IPS DF 6.9 (cell line): ENCODE measurements around the gene KLHL3.

ENCODE experiments used
- DNase-seq: peaks from one replicate; pipeline ENCODE4 v3.0.0-alpha.2; 2013; ENCODE audit warnings: low read depth, low spot score
- H3K27ac ChIP-seq: one replicate; pipeline ENCODE4 v1.5.1; 2013; ENCODE audit warnings: low read length, control low read depth
- H3K27me3 ChIP-seq: 2 replicates; pipeline ENCODE4 v1.6.1; 2013; ENCODE audit warnings: mild to moderate bottlenecking, low read length; ENCODE audit not compliant: control insufficient read depth, insufficient read depth
- H3K36me3 ChIP-seq: 2 replicates; pipeline ENCODE4 v1.6.1; 2013; ENCODE audit warnings: low read length; ENCODE audit not compliant: control insufficient read depth, insufficient read depth
- H3K4me1 ChIP-seq: 2 replicates; pipeline ENCODE4 v1.6.1; 2013; ENCODE audit warnings: low read length; ENCODE audit not compliant: control insufficient read depth, insufficient read depth
- H3K4me3 ChIP-seq: 2 replicates; pipeline ENCODE4 v1.5.1; 2013; ENCODE audit warnings: mild to moderate bottlenecking, low read length
- H3K9me3 ChIP-seq: 2 replicates; pipeline ENCODE4 v1.6.1; 2013; ENCODE audit warnings: low read length, inconsistent platforms; ENCODE audit not compliant: control insufficient read depth, insufficient read depth
- WGBS: extraction: QIAGEN DNeasy Blood & Tissue Kit; methylation state at CpG from one replicate; pipeline ENCODE4 v1.1.7; 2013; ENCODE audit warnings: mixed read lengths, missing lambda C conversion rate; ENCODE audit not compliant: insufficient read length, insufficient coverage; 5-methylcytosine and 5-hydroxymethylcytosine counted together

KLHL3 gene

DNA sequence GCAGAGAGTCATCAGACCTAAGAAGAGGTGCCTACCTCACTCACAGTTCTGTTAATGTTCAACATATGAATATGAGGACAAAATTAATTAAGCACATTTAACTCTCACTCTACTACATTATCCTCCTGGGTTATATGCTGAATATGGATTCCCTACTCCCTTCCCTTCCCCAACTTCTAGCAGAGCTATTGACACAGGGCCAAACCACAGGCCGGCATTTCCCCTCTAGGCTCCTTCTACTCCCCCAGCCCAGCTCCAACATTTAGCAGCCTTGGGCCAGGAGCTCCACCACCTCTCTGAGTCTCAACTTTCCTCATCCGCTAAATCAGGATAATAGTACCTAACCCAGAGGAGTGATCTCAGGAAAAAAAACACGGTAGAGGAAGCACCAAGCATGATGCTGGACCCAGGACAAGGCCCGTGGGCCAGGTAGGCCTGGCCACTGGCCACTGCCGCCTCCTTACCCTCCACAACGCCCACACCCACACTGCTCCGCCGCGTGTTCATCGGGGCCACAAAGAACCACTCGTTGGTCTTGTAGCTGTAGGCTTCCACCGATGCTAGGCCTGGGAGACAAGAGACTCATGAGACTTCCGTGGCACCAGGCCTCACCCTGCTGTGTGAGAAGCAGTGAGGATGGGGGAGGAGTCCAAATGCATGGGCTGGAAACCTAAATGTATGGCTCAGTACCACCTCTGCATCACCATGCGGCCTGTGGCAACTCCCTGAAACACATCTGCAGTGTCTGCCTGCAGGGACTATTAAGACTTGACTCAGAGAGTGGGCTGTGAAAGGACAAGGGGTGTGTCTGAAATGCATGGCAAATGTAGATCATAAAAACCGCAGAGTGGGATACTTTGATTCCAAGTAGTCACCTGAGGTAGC, 98.8 kb downstream of the KLHL3 start:
- H3K9me3 ChIP-seq: no peaks in the 10 kb centered on the region; the same call in 1 of the 2 replicates
- WGBS: no CpG with 5 or more reads among the region's 15 CpGs
- DNase-seq: no peak
- H3K27ac ChIP-seq: no peak overlapping the region
- H3K4me1 ChIP-seq: no peaks in the 10 kb centered on the region
- H3K4me3 ChIP-seq: no peak overlapping the region
- no peaks in the 10 kb centered on the region for H3K27me3 ChIP-seq
- H3K36me3 ChIP-seq: no peaks in the 10 kb centered on the region

DNA sequence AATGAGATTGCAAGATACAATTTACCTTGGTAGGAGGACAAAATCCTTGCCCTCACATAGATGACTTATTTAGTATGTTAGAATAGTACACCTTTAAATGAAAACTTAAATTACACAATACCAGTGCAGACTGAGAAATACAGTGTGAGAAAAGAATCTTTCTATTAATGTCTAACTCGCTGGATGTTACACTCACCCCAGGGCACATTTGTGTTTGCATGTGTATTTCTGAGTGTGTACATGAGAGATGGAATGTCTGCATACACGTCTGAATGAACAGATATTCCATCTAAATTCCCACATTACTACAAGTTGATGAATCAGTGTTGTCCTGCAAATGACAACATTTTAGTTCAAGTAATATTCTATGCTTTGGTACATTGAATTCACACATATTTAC, 99.8 kb downstream of the KLHL3 start:
- no peaks in the 10 kb centered on the region for H3K4me1 ChIP-seq
- no CpG with 5 or more reads among the region's 2 CpGs for WGBS
- no peaks in the 10 kb centered on the region for H3K36me3 ChIP-seq
- no peak overlapping the region for H3K4me3 ChIP-seq
- no peaks in the 10 kb centered on the region for H3K27me3 ChIP-seq
- H3K27ac ChIP-seq: no peak overlapping the region
- no peak for DNase-seq
- H3K9me3 ChIP-seq: no peaks in the 10 kb centered on the region; the same call in 1 of the 2 replicates

DNA sequence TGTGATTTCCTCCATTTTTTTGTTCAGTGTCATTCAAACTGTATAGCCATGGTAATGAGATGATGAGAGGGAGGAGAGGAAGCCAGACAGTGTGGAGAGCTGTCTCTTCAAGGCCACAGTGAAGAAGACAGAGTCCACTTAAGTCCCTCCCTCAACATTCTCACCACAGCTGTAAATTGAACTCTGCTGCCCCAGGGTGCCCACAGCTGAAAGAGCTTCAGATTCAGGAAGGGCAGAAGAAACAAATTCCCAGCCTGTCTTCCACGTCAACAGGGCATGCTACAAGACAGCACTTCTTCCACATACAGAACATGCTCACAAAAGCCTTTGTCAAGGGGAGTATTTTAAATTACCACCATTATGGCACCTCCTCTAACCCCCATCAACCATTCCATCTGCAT, 100.4 kb downstream of the KLHL3 start:
- no peak overlapping the region for H3K27ac ChIP-seq
- WGBS: no CpG with 5 or more reads among the region's 1 CpG
- DNase-seq: no peak
- no peaks in the 10 kb centered on the region for H3K4me1 ChIP-seq
- no peaks in the 10 kb centered on the region for H3K27me3 ChIP-seq
- H3K36me3 ChIP-seq: no peaks in the 10 kb centered on the region
- H3K4me3 ChIP-seq: no peak overlapping the region
- H3K9me3 ChIP-seq: no peaks in the 10 kb centered on the region; the same call in 1 of the 2 replicates

DNA sequence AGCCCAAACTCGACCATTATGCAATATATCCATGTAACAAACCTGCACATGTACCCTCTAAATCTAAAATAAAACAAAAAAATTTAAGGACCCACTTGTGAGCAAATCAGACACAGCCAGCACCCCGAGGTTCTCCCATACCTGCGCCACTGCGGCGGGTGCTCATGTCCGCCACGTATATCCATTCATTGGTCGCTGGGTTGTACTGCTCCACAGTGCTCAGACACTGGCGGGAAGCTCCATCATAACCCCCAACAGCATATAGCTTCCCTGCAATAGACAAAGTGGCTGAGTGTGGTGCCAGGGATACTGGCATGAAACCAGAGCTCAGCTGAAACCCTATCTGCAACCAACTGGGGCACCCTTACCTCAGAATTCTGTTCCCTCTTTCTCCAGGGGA, 102.0 kb downstream of the KLHL3 start:
- no peaks in the 10 kb centered on the region for H3K36me3 ChIP-seq
- H3K27me3 ChIP-seq: no peaks in the 10 kb centered on the region
- H3K4me3 ChIP-seq: no peak overlapping the region
- no peak overlapping the region for H3K27ac ChIP-seq
- DNase-seq: no peak
- 0 out of 2 replicates have a peak, but pooled peaks cover 1% of the 10 kb centered on the region for H3K4me1 ChIP-seq
- H3K9me3 ChIP-seq: no peaks in the 10 kb centered on the region; the same call in 1 of the 2 replicates
- WGBS: no CpG with 5 or more reads among the region's 9 CpGs

DNA sequence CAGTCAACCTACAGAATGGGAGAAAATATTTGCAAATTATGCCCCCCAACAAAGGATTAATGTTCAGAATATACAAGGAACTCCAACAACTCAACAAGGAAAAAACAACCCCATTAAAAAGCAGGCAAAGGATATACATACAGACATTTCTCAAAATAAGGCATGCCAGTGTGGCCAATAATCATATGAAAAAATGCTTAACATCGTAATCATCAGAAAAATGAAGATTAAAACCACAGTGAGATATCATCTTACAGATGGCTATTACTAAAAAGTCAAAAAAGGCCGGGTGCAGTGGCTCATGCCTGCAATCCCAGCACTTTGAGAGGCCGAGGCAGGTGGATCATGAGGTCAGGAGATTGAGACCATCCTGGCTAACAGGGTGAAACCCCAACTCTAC, 103.2 kb downstream of the KLHL3 start:
- H3K36me3 ChIP-seq: no peaks in the 10 kb centered on the region
- no peak overlapping the region for H3K27ac ChIP-seq
- WGBS: no CpG with 5 or more reads among the region's 3 CpGs

DNA sequence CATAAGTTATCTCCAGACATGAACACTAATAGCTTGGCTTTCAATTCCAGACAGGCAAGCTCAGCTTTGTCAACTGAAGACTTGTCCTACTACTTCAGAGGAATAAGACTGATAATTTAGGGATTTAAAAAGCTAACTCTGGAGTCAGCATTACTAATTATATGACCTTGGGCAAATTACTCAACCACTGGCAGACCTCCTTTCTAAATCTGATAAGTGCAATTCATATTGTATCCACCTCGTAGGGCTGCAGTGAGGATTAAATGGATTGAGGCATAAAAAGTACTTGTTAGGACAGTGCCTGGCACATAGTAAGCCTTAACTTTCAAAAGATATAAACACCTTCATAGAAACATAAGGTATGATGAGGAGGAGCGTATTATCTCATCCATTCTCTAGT, 104.4 kb downstream of the KLHL3 start:
- Histone ChIP-seq H3K36me3 (no peaks in the 10 kb centered on the region), H3K27me3 (no peaks in the 10 kb centered on the region), H3K9me3 (no peaks in the 10 kb centered on the region), H3K4me1 (0 out of 2 replicates have a peak, but pooled peaks cover 1% of the 10 kb centered on the region), H3K4me3 (no peak overlapping the region), H3K27ac (no peak overlapping the region)
- WGBS: no CpG with 5 or more reads among the region's 2 CpGs
- DNase-seq: no peak

More for the DNA sequence above, 103.2 kb downstream of the KLHL3 start:
- no peaks in the 10 kb centered on the region; the same call in 1 of the 2 replicates for H3K9me3 ChIP-seq
- DNase-seq: no peak
- H3K27me3 ChIP-seq: no peaks in the 10 kb centered on the region
- no peak overlapping the region for H3K4me3 ChIP-seq
- 0 out of 2 replicates have a peak, but pooled peaks cover 1% of the 10 kb centered on the region for H3K4me1 ChIP-seq

DNA sequence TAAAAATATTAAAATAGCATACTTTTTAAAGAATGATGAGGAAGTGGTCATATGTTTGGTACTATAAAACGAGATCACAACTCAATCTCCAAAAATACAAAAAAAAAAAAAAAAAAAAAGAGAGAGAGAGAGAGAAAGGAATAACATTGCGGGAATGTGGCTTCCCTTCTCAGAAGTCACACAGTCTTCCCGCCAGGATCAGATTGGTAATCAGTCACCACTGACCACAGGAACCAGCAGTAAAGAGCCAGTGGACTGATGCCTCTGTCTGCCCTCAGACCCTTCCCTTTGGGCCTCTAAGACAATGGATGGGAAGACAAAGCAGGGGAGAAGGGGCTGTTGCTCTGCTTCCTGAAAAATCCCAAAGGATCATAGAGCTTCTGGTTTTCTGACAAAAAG, 104.9 kb downstream of the KLHL3 start:
- H3K4me1 ChIP-seq: 0 out of 2 replicates have a peak, but pooled peaks cover 1% of the 10 kb centered on the region
- no peak overlapping the region for H3K4me3 ChIP-seq
- H3K9me3 ChIP-seq: no peaks in the 10 kb centered on the region
- H3K27me3 ChIP-seq: no peaks in the 10 kb centered on the region
- WGBS: no CpG with 5 or more reads among the region's 3 CpGs
- no peak overlapping the region for H3K27ac ChIP-seq
- DNase-seq: no peak
- no peaks in the 10 kb centered on the region for H3K36me3 ChIP-seq

DNA sequence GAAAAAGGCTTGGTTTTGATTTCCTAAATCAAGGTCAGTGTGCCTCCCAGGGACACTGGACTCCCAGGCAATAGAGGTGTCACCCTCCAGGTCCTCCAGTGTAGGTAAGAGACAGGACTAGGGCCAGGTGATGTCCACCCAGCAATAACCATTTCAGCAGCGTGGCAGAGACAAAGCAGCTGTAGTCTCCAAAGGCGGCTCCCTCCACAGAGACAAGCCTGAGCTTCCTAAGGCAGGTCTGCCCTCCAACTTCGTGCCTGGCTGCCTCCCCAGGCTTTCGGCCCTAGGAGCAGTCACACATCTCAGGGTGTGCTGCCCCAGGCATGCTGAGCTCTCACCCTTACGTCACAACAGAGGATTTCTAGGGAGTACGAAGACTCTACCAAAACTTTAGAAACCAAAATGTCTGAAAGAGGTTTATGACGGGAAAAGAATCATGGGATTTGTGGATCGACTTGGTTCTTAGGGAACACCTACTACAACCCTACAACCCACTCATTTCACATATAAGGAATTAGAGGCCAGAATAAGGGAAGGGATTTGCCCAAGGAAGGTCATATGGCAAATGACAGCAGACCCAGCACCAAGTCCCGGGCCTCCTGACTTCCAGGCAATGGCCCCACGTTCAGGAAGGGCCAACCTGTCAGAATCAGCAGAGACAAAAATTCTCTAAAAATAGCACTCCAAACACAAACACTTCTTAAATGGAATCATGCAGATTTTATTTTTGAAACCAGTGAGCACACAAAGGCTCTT, 105.5 kb downstream of the KLHL3 start:
- Histone ChIP-seq H3K4me1 (0 out of 2 replicates have a peak, but pooled peaks cover 1% of the 10 kb centered on the region), H3K27me3 (no peaks in the 10 kb centered on the region), H3K9me3 (no peaks in the 10 kb centered on the region), H3K4me3 (no peak overlapping the region), H3K36me3 (0 out of 2 replicates have a peak, but pooled peaks cover 2% of the 10 kb centered on the region), H3K27ac (no peak overlapping the region)
- no peak for DNase-seq
- no CpG with 5 or more reads among the region's 10 CpGs for WGBS

DNA sequence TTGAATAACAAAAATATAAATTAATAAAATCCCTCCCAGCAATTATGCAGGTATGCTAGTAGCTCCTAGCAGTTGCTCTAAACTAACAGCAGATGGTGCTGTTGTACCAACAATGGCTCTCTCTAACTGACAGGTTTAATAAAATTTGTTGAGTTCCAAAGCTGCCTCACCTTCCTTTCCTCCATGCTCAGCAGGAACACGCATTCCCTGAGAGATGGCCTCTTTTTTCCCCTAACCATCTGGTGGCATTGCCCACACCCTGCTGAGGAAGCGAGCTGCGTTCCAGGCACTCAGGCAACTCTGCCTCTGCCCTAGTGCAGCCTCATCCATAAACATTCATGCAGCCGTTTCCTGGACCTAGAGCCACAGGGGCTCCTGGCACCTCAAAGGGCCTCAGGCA, 106.2 kb downstream of the KLHL3 start:
- H3K9me3 ChIP-seq: no peaks in the 10 kb centered on the region
- no peak for DNase-seq
- no CpG with 5 or more reads among the region's 4 CpGs for WGBS
- no peak overlapping the region for H3K4me3 ChIP-seq
- no peak overlapping the region for H3K27ac ChIP-seq
- H3K4me1 ChIP-seq: 0 out of 2 replicates have a peak, but pooled peaks cover 1% of the 10 kb centered on the region
- H3K36me3 ChIP-seq: 0 out of 2 replicates have a peak, but pooled peaks cover 2% of the 10 kb centered on the region
- H3K27me3 ChIP-seq: no peaks in the 10 kb centered on the region

DNA sequence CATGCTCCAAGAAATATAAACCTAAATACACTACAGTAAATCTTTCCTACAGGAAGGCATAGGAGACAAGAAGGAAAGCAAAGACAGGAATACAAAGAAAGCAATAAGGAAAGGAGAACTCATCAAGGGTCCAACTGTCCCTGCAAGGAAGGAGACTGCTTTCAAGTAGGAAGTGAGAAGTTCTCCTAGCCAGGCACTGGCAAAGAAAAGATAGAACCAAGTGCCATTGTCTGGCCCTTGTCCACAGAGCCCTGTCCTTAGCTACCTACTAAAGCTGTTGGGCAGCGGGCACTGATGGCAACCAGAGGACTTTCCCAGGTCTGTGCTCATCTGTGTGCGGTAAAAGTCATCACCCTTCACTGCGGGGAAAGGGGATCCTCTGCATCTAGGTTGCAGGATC, 108.2 kb downstream of the KLHL3 start:
- WGBS: no CpG with 5 or more reads among the region's 3 CpGs
- no peak for DNase-seq
- no peak overlapping the region for H3K4me3 ChIP-seq

More for the DNA sequence above, 108.2 kb downstream of the KLHL3 start:
- H3K4me1 ChIP-seq: 0 out of 2 replicates have a peak, but pooled peaks cover 1% of the 10 kb centered on the region
- H3K36me3 ChIP-seq: 0 out of 2 replicates have a peak, but pooled peaks cover 2% of the 10 kb centered on the region
- no peak overlapping the region for H3K27ac ChIP-seq
- no peaks in the 10 kb centered on the region for H3K27me3 ChIP-seq
- no peaks in the 10 kb centered on the region for H3K9me3 ChIP-seq
